ENCODE results near the gene BCL6B. TPM values are rescaled to one million over a fixed set of nuclear protein-coding genes. Genes with fewer than 3 reads are reported as not detected.

The BCL6B gene
- total and polyA plus RNA-seq, 10 of the 15 experiments (the other 5 are each of a cell fraction or from before 2014, with no cell fraction given): 0.06 to 0.85 (median 0.11) TPM; not detected in 1

DNA sequence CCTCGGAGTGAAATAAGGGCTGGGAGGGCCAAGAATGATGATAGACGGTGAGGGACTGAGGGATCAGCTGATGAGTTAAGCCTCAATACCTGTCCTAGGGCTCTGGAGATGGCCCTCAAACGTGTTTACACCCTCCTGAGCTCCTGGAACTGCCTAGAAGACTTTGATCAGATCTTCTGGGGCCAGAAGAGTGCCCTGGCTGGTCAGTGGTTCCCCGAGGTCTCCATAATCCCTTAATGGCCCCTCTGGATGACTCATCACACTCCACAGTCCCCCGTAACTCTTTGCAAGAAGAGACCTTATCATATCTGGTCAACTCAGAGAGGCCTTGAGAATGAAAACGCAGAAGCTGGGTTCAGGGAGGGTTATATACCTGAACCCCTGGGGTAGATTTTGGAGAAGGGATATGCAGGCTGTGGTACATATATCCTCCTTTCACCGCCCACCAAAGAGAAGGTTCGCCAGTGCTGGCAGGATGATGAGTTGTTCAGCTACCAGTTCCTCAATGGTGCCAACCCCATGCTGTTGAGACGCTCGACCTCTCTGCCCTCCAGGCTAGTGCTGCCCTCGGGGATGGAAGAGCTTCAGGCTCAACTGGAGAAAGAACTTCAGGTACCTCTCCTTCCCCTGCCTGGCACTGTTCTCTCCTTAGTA lies 23.9 kb upstream of the BCL6B start:
- no TSS peak for BruUV-seq (replicated peaks)
- 73% methylated on average over 11 of the region's 11 CpGs for WGBS (ENCODE audit: insufficient coverage, insufficient replicate concordance, low lambda C conversion rate, missing lambda C conversion rate)
- no peaks in the 10 kb centered on the region for H3K9me3 ChIP-seq (replicated peaks; ENCODE audit: control insufficient read depth, insufficient read depth, low read length)
- DNase-seq (ENCODE audit: low read depth, low spot score) (no peak), FAIRE-seq (no peak), ATAC-seq (no peak)
- no peak overlapping the region for H2AFZ ChIP-seq (ENCODE audit: control insufficient read depth, low read depth, low read length)
- ChIA-PET RAD21 (ENCODE audit: unreplicated experiment) (interaction anchor here (1.5 kb wide), 1 partner anchor 84 kb away, joined by 3 read pairs; no protein-coding TSS in a partner anchor), CTCF (interaction anchor here (0.6 to 15.9 kb wide), 5 partner anchors 24 to 88 kb away, joined by 3 to 237 read pairs (median 4); partner anchors contain the start of gene BCL6B), POLR2A (no interaction called here), SMC1A (ENCODE audit: uncharacterized antibody, unreplicated experiment) (interaction anchor here (1.3 kb wide), 1 partner anchor 84 kb away, joined by 7 read pairs; no protein-coding TSS in a partner anchor)
- in situ Hi-C loops (cut with MboI): no loop called here
- intact Hi-C loops (cut with micrococcal nuclease; ENCODE audit: unreplicated experiment): no loop called here
- no peak for TF ChIP-seq CHD4 (IDR thresholded peaks at IDR 0.05)
- no peak for TF ChIP-seq ATF7 (IDR thresholded peaks at IDR 0.05; ENCODE audit: low read depth)
- TF ChIP-seq, protein P1, sequence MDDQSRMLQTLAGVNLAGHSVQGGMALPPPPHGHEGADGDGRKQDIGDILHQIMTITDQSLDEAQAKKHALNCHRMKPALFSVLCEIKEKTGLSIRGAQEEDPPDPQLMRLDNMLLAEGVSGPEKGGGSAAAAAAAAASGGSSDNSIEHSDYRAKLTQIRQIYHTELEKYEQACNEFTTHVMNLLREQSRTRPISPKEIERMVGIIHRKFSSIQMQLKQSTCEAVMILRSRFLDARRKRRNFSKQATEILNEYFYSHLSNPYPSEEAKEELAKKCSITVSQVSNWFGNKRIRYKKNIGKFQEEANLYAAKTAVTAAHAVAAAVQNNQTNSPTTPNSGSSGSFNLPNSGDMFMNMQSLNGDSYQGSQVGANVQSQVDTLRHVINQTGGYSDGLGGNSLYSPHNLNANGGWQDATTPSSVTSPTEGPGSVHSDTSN (IDR thresholded peaks at IDR 0.05; ENCODE audit: insufficient replicate concordance, low read depth, low read length): no peak
- no peak for TF ChIP-seq STAT3 (IDR thresholded peaks at IDR 0.05; ENCODE audit: low read depth, low read length)
- no peak for TF ChIP-seq LARP7 (IDR thresholded peaks at IDR 0.05)
- no peak for TF ChIP-seq TARDBP (IDR thresholded peaks at IDR 0.05; ENCODE audit: borderline replicate concordance)
- TF ChIP-seq, protein P2, sequence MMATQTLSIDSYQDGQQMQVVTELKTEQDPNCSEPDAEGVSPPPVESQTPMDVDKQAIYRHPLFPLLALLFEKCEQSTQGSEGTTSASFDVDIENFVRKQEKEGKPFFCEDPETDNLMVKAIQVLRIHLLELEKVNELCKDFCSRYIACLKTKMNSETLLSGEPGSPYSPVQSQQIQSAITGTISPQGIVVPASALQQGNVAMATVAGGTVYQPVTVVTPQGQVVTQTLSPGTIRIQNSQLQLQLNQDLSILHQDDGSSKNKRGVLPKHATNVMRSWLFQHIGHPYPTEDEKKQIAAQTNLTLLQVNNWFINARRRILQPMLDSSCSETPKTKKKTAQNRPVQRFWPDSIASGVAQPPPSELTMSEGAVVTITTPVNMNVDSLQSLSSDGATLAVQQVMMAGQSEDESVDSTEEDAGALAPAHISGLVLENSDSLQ (IDR thresholded peaks at IDR 0.05): no peak
- no peak for TF ChIP-seq SUZ12 (IDR thresholded peaks at IDR 0.05; ENCODE audit: unreplicated experiment)
- TF ChIP-seq, protein P3, sequence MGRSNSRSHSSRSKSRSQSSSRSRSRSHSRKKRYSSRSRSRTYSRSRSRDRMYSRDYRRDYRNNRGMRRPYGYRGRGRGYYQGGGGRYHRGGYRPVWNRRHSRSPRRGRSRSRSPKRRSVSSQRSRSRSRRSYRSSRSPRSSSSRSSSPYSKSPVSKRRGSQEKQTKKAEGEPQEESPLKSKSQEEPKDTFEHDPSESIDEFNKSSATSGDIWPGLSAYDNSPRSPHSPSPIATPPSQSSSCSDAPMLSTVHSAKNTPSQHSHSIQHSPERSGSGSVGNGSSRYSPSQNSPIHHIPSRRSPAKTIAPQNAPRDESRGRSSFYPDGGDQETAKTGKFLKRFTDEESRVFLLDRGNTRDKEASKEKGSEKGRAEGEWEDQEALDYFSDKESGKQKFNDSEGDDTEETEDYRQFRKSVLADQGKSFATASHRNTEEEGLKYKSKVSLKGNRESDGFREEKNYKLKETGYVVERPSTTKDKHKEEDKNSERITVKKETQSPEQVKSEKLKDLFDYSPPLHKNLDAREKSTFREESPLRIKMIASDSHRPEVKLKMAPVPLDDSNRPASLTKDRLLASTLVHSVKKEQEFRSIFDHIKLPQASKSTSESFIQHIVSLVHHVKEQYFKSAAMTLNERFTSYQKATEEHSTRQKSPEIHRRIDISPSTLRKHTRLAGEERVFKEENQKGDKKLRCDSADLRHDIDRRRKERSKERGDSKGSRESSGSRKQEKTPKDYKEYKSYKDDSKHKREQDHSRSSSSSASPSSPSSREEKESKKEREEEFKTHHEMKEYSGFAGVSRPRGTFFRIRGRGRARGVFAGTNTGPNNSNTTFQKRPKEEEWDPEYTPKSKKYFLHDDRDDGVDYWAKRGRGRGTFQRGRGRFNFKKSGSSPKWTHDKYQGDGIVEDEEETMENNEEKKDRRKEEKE (IDR thresholded peaks at IDR 0.05): no peak
- TF ChIP-seq IRF4 (IDR thresholded peaks at IDR 0.05; ENCODE audit: low read depth, low read length): no peak
- TF ChIP-seq, protein P4, sequence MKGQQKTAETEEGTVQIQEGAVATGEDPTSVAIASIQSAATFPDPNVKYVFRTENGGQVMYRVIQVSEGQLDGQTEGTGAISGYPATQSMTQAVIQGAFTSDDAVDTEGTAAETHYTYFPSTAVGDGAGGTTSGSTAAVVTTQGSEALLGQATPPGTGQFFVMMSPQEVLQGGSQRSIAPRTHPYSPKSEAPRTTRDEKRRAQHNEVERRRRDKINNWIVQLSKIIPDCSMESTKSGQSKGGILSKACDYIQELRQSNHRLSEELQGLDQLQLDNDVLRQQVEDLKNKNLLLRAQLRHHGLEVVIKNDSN (IDR thresholded peaks at IDR 0.05; ENCODE audit: borderline replicate concordance, extremely low read length, insufficient read depth, low read depth, low read length): no peak
- no peak for TF ChIP-seq RB1 (IDR thresholded peaks at IDR 0.05; ENCODE audit: borderline replicate concordance)
- TF ChIP-seq NR2C1 (IDR thresholded peaks at IDR 0.05): no peak
- no peak overlapping the region for H3K4me2 ChIP-seq (ENCODE audit: control insufficient read depth, insufficient read depth)
- H3K9ac ChIP-seq (ENCODE audit: control insufficient read depth, insufficient read depth, low read length): no peak overlapping the region
- H3K4me3 ChIP-seq: no peak overlapping the region
- no peaks in the 10 kb centered on the region for H3K27me3 ChIP-seq (replicated peaks in 1 of 2; ENCODE audit: control insufficient read depth in 2 of 2, insufficient read depth in 2 of 2, low read length in 1 of 2)
- no peaks in the 10 kb centered on the region for H4K20me1 ChIP-seq (ENCODE audit: control insufficient read depth, insufficient read depth)
- H3K79me2 ChIP-seq (ENCODE audit: control insufficient read depth, insufficient read depth, low read length): no peaks in the 10 kb centered on the region
- no peaks in the 10 kb centered on the region for H3K4me1 ChIP-seq (ENCODE audit: control insufficient read depth, insufficient read depth, low read length)
- peaks cover 11 to 13% of the 10 kb centered on the region in 2 experiments for H3K36me3 ChIP-seq (ENCODE audit: control insufficient read depth in 2 of 2, insufficient read depth in 2 of 2, low read length in 1 of 2)
- H3K27ac ChIP-seq (ENCODE audit: control insufficient read depth, insufficient read depth): no peak overlapping the region

Measured in GM12878 (cell line).